Measurements from ENCODE around the gene PLPP7.

DNA sequence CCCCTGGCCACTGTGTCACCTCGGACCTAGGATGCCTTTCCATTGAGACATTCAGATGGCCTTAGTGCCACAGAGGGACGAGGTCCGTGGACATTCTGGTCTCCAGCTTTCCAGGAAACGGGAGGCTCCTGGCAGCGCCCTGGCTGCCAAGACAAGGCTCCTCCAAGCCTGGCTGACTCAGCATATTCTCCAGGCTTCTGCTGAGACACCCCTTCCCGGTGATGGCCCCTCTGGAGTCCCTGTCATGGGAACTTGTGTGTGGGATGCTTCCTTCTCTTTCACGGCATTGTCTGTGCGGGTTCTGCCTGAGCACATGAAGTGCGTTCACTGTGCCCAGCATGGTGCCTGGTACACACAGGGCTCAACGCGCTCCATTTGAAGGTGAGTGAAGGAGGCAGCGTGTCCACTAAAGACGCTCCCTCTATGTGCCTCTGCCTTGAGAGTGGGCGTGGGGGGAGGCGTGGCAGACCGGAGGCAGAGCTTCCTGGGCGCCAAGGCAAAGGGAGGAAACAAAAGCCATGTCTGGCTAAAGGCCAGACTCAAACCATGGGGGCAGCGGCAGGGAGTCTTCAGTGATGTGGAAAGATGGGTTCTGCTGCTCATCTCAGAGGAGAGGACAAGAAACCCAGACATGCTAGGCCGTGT, 58.0 kb downstream of the PLPP7 start:
- no peak for TF ChIP-seq EZH2 (IDR thresholded peaks at IDR 0.05; ENCODE audit: low read length)
- TF ChIP-seq, protein P1, sequence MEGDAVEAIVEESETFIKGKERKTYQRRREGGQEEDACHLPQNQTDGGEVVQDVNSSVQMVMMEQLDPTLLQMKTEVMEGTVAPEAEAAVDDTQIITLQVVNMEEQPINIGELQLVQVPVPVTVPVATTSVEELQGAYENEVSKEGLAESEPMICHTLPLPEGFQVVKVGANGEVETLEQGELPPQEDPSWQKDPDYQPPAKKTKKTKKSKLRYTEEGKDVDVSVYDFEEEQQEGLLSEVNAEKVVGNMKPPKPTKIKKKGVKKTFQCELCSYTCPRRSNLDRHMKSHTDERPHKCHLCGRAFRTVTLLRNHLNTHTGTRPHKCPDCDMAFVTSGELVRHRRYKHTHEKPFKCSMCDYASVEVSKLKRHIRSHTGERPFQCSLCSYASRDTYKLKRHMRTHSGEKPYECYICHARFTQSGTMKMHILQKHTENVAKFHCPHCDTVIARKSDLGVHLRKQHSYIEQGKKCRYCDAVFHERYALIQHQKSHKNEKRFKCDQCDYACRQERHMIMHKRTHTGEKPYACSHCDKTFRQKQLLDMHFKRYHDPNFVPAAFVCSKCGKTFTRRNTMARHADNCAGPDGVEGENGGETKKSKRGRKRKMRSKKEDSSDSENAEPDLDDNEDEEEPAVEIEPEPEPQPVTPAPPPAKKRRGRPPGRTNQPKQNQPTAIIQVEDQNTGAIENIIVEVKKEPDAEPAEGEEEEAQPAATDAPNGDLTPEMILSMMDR (optimal IDR thresholded peaks at IDR 0.05 in 1 of 3, IDR thresholded peaks at IDR 0.05 in 1 of 3, conservative IDR thresholded peaks at IDR 0.05 in 1 of 3; ENCODE audit: extremely low read depth in 1 of 3, insufficient read depth in 2 of 3, low read length in 3 of 3): no peak

Data from keratinocyte (primary cell).